HepG2 (cell line): Measurements from ENCODE around the gene PARD3. TPM values are rescaled to one million over a fixed set of nuclear protein-coding genes. Genes with fewer than 3 reads are reported as not detected.
A peak's percentile ranks its signal among the peaks of the same experiment; 100 is the strongest.

Experiments used
- CHD2 ChIP-seq: IDR thresholded peaks from 2 replicates; pipeline ENCODE4 v1.6.1; 2011; ENCODE audit warnings: low read depth, low read length, improper control_type of control experiment
- DR1 ChIP-seq: sonication (generic); formaldehyde crosslinking; IDR thresholded peaks from 2 replicates; pipeline ENCODE4 v1.8.0; 2021; ENCODE audit warnings: mild to moderate bottlenecking, missing genetic modification reagents, inconsistent platforms
- GABPB1 ChIP-seq: IDR thresholded peaks from 2 replicates; pipeline ENCODE4 v1.6.1; 2016; ENCODE audit warnings: mild to moderate bottlenecking, missing genetic modification reagents, moderate library complexity, missing compliant biosample characterization
- GATA4 ChIP-seq: sonication (generic); IDR thresholded peaks from 2 replicates; pipeline ENCODE4 v1.6.1; 2016; ENCODE audit warnings: antibody characterized with exemption, low read depth, borderline replicate concordance
- HOXA5 ChIP-seq: sonication (generic); formaldehyde crosslinking; IDR thresholded peaks from 2 replicates; pipeline ENCODE4 v1.4.0; 2020; ENCODE audit warnings: missing genetic modification reagents
- HOXA7 ChIP-seq: sonication (generic); formaldehyde crosslinking; IDR thresholded peaks from 2 replicates; pipeline ENCODE4 v1.8.1; 2022; ENCODE audit warnings: mild to moderate bottlenecking, missing genetic modification reagents, moderate library complexity
- KLF12 ChIP-seq: sonication (generic); formaldehyde crosslinking; IDR thresholded peaks from 2 replicates; pipeline ENCODE4 v1.4.0; 2020; ENCODE audit warnings: missing genetic modification reagents, borderline replicate concordance
- MTA3 ChIP-seq: sonication (generic); formaldehyde crosslinking; IDR thresholded peaks from 2 replicates; pipeline ENCODE4 v1.4.0; 2020; ENCODE audit warnings: missing genetic modification reagents
- PCBP2 ChIP-seq: fragments of 200-400 bp; formaldehyde crosslinking; optimal IDR thresholded peaks from 2 replicates; pipeline ENCODE3; 2018; ENCODE audit warnings: low read length, low read depth; ENCODE audit not compliant: poor library complexity, severe bottlenecking
- SAP130 ChIP-seq: IDR thresholded peaks from 2 replicates; pipeline ENCODE4 v1.6.1; 2016; ENCODE audit warnings: low read depth
- SMC3 ChIP-seq: IDR thresholded peaks from 2 replicates; pipeline ENCODE4 v1.6.1; 2011; ENCODE audit warnings: low read length, improper control_type of control experiment
- SNAPC2 ChIP-seq: sonication (generic); formaldehyde crosslinking; IDR thresholded peaks from 2 replicates; pipeline ENCODE4 v1.8.1; 2022; ENCODE audit warnings: mild to moderate bottlenecking, missing genetic modification reagents
- SSRP1 ChIP-seq: IDR thresholded peaks from 2 replicates; pipeline ENCODE4 v1.6.1; 2016; ENCODE audit warnings: control low read depth
- TAF15 ChIP-seq: fragments of 200-400 bp; formaldehyde crosslinking; IDR thresholded peaks from one replicate; pipeline ENCODE4 v1.6.1; 2018; ENCODE audit warnings: mild to moderate bottlenecking, low read depth, low read length; ENCODE audit not compliant: poor library complexity, severe bottlenecking
- TBX2 ChIP-seq: sonication (generic); formaldehyde crosslinking; IDR thresholded peaks from 2 replicates; pipeline ENCODE4 v1.5.0; 2020; ENCODE audit warnings: missing genetic modification reagents, mild to moderate bottlenecking, borderline replicate concordance
- ZFP62 ChIP-seq: sonication (generic); formaldehyde crosslinking; IDR thresholded peaks from 2 replicates; pipeline ENCODE4 v1.4.0; 2020; ENCODE audit warnings: missing genetic modification reagents
- ZNF101 ChIP-seq: sonication (generic); formaldehyde crosslinking; IDR thresholded peaks from 2 replicates; pipeline ENCODE4 v1.4.0; 2020; ENCODE audit warnings: mild to moderate bottlenecking, low read depth, missing genetic modification reagents, borderline replicate concordance
- ZNF20 ChIP-seq: sonication (generic); formaldehyde crosslinking; IDR thresholded peaks from 2 replicates; pipeline ENCODE4 v1.4.0; 2020; ENCODE audit warnings: mild to moderate bottlenecking, moderate library complexity, missing genetic modification reagents
- ZNF256 ChIP-seq: sonication (generic); formaldehyde crosslinking; conservative IDR thresholded peaks from 2 replicates; pipeline ENCODE4 v1.4.0; 2020; ENCODE audit warnings: missing genetic modification reagents
- ZNF282 ChIP-seq: fragments of 450-650 bp; IDR thresholded peaks from 2 replicates; pipeline ENCODE4 v1.6.1; 2018; ENCODE audit not compliant: partially characterized antibody
- ZNF800 ChIP-seq: sonication (generic); formaldehyde crosslinking; IDR thresholded peaks from 2 replicates; pipeline ENCODE4 v1.4.0; 2020; ENCODE audit warnings: missing genetic modification reagents
- polyA plus RNA-seq, 8 experiments: library from polyadenylated mRNA; depleted of rRNA in 3 of 8; stranded (reverse) in 7 of 8; unstranded in 1 of 8; fragments of >200 nt; fragmentation: Illumina TruSeq in 4 of 8; extraction: Trizol in 4 of 8; gene quantifications; 2 replicates each; pipeline versions ENCODE4 v1.2.1 to v1.2.3, GENCODE V29; 2011 to 2016; ENCODE audit warnings: low read depth in 4 of 8, missing spikeins in 1 of 8, mixed read lengths in 1 of 8; ENCODE audit not compliant: insufficient read depth in 1 of 8
- total RNA-seq, 5 experiments: library from RNA; depleted of rRNA; stranded (reverse); fragments of >200 nt; fragmentation: Illumina TruSeq; extraction: Trizol; gene quantifications; 2 replicates each; pipeline ENCODE4 v1.2.3, GENCODE V29; 2016; ENCODE audit warnings: low read depth in 1 of 5
- TF ChIP-seq, protein P1 (sequence below): sonication (generic); formaldehyde crosslinking; IDR thresholded peaks from 2 replicates; pipeline ENCODE4 v1.4.0; 2020; ENCODE audit warnings: missing genetic modification reagents
- TF ChIP-seq, protein P2 (sequence below): sonication (generic); formaldehyde crosslinking; IDR thresholded peaks from 2 replicates; pipeline ENCODE4 v1.4.0; 2020; ENCODE audit warnings: missing genetic modification reagents, low read depth, mild to moderate bottlenecking, borderline replicate concordance

The PARD3 gene
- total and polyA plus RNA-seq, 2 of the 13 experiments (the other 11 are each of a cell fraction or from before 2014, with no cell fraction given), result 40.9 to 60.0 TPM

DNA sequence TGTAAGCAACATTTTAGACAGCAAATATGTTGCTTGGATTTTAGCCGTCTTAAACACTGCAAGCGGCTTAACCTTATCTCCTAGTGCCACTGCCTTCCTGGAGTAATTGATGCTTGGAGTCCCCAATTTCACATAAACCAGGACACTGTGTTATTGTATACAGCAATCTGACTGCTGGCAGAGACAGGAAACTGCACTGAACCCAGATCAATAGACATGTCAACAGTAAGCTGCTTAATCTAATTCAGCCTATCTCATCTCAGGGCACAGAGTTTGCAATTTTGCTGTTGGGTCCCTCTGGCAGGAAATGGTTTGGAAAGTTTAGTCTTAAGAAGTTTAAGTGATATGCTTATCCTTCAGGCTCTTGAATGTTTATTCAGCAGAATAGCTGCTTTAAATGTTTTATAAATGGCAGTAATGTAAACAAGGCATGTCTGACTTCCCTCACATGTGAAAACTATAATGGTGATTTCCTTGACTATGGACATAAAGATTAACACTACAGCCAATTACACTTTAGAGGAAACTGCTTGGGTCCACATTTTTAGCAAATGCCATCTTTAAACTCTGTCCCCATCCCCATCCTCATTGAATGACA is 598.6 kb downstream of the PARD3 start (continued):
- TF ChIP-seq TAF15 (no peak), ZFP62 (CRISPR knock-in tag) (no peak), DR1 (CRISPR knock-in tag) (no peak), ZNF800 (no peak), PCBP2 (no peak), SNAPC2 (CRISPR knock-in tag) (no peak), ZNF256 (CRISPR knock-in tag) (no peak), ZNF101 (CRISPR knock-in tag) (no peak), ZNF20 (CRISPR knock-in tag) (no peak), KLF12 (no peak), CHD2 (no peak), TBX2 (CRISPR knock-in tag) (0 out of 2 replicates have a peak, but pooled peaks have one; percentile 45), GABPB1 (CRISPR knock-in tag) (no peak), MTA3 (no peak), GATA4 (peak; percentile 86; the same call in 1 of the 2 replicates), SAP130 (peak; percentile 49; the same call in 1 of the 2 replicates), HOXA7 (CRISPR knock-in tag) (no peak), SSRP1 (CRISPR knock-in tag) (no peak), SMC3 (no peak), HOXA5 (CRISPR knock-in tag) (no peak), ZNF282 (no peak)
- TF ChIP-seq, protein P1, sequence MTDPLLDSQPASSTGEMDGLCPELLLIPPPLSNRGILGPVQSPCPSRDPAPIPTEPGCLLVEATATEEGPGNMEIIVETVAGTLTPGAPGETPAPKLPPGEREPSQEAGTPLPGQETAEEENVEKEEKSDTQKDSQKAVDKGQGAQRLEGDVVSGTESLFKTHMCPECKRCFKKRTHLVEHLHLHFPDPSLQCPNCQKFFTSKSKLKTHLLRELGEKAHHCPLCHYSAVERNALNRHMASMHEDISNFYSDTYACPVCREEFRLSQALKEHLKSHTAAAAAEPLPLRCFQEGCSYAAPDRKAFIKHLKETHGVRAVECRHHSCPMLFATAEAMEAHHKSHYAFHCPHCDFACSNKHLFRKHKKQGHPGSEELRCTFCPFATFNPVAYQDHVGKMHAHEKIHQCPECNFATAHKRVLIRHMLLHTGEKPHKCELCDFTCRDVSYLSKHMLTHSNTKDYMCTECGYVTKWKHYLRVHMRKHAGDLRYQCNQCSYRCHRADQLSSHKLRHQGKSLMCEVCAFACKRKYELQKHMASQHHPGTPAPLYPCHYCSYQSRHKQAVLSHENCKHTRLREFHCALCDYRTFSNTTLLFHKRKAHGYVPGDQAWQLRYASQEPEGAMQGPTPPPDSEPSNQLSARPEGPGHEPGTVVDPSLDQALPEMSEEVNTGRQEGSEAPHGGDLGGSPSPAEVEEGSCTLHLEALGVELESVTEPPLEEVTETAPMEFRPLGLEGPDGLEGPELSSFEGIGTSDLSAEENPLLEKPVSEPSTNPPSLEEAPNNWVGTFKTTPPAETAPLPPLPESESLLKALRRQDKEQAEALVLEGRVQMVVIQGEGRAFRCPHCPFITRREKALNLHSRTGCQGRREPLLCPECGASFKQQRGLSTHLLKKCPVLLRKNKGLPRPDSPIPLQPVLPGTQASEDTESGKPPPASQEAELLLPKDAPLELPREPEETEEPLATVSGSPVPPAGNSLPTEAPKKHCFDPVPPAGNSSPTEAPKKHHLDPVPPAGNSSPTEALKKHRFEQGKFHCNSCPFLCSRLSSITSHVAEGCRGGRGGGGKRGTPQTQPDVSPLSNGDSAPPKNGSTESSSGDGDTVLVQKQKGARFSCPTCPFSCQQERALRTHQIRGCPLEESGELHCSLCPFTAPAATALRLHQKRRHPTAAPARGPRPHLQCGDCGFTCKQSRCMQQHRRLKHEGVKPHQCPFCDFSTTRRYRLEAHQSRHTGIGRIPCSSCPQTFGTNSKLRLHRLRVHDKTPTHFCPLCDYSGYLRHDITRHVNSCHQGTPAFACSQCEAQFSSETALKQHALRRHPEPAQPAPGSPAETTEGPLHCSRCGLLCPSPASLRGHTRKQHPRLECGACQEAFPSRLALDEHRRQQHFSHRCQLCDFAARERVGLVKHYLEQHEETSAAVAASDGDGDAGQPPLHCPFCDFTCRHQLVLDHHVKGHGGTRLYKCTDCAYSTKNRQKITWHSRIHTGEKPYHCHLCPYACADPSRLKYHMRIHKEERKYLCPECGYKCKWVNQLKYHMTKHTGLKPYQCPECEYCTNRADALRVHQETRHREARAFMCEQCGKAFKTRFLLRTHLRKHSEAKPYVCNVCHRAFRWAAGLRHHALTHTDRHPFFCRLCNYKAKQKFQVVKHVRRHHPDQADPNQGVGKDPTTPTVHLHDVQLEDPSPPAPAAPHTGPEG (CRISPR knock-in tag), result no peak
- TF ChIP-seq, protein P2, sequence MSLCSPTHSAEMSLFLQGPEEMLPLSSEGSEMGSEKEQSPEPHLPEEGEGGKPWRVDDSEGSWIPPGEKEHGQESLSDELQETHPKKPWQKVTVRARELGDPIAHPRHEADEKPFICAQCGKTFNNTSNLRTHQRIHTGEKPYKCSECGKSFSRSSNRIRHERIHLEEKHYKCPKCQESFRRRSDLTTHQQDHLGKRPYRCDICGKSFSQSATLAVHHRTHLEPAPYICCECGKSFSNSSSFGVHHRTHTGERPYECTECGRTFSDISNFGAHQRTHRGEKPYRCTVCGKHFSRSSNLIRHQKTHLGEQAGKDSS (CRISPR knock-in tag), result no peak
